SK-N-SH treated with all-trans-retinoic acid at 6 μM for 48 hours (cell line): ENCODE results near the gene SSB.

Experiments
- ARNTL ChIP-seq: fragments of 450-650 bp; formaldehyde crosslinking; IDR thresholded peaks from 2 replicates; pipeline ENCODE4 v1.5.0; 2020; ENCODE audit warnings: low read depth, mild to moderate bottlenecking, moderate library complexity, borderline replicate concordance
- CSDC2 ChIP-seq: fragments of 250-450 bp; sonication (Bioruptor Pico); IDR thresholded peaks from 2 replicates; pipeline ENCODE4 v1.5.0; 2020; ENCODE audit warnings: mild to moderate bottlenecking, moderate library complexity
- ZNF565 ChIP-seq: fragments of 450-650 bp; formaldehyde crosslinking; conservative IDR thresholded peaks from 2 replicates; pipeline ENCODE4 v1.5.0; 2020; ENCODE audit warnings: low read depth, mild to moderate bottlenecking, moderate library complexity

- TF ChIP-seq ZNF565 (CRISPR knock-in tag) = no peak
- TF ChIP-seq CSDC2 (CRISPR knock-in tag) = no peak
- no peak for TF ChIP-seq ARNTL (CRISPR knock-in tag)
These were observed 40.2 kb downstream of the SSB start for GRCh38 chr2:169838743-169839489.
